ENCODE measurements around the gene FANCC.

The FANCC gene

GRCh38 chr9:95307538-95307937 is 10.0 kb downstream of the FANCC start:
- TF ChIP-seq REST (IDR thresholded peaks at IDR 0.05; ENCODE audit: low read depth) (no peak), TCF12 (IDR thresholded peaks at IDR 0.05; ENCODE audit: low read depth) (no peak), ZBTB7A (IDR thresholded peaks at IDR 0.05; ENCODE audit: low read depth) (no peak), RAD21 (IDR thresholded peaks at IDR 0.05; ENCODE audit: low read depth) (no peak), CREB1 (IDR thresholded peaks at IDR 0.05; ENCODE audit: low read depth) (no peak), TEAD4 (IDR thresholded peaks at IDR 0.05) (no peak), EGR1 (IDR thresholded peaks at IDR 0.05) (no peak), CEBPB (IDR thresholded peaks at IDR 0.05) (no peak), NFIC (IDR thresholded peaks at IDR 0.05) (no peak), TAF1 (IDR thresholded peaks at IDR 0.05; ENCODE audit: low read depth) (no peak), YY1 (IDR thresholded peaks at IDR 0.05; ENCODE audit: low read depth) (no peak), MAX (IDR thresholded peaks at IDR 0.05) (no peak), EP300 (IDR thresholded peaks at IDR 0.05; ENCODE audit: borderline replicate concordance) (no peak), FOXM1 (IDR thresholded peaks at IDR 0.05; ENCODE audit: borderline replicate concordance, low read depth) (no peak)
- TF ChIP-seq, protein P1, sequence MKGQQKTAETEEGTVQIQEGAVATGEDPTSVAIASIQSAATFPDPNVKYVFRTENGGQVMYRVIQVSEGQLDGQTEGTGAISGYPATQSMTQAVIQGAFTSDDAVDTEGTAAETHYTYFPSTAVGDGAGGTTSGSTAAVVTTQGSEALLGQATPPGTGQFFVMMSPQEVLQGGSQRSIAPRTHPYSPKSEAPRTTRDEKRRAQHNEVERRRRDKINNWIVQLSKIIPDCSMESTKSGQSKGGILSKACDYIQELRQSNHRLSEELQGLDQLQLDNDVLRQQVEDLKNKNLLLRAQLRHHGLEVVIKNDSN (IDR thresholded peaks at IDR 0.05): no peak

DNA sequence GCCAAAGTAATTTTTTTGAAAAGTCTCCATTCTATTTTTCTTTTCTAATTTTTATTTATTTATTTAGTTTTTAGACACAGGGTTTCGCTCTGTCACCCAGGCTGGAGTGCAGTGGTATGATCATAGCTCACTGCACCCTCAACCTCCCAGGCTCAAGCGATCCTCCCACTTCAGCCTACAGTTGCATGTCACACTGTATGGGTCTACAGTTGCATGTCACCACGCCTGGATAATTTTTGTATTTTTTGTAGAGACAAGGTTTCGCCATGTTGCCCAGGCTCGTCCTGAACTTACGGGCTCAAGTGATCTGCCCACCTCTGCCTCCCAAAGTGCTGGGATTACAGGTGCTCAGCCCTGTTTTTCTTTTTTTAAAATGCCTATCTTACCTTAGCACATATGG is 10.7 kb downstream of the FANCC start:
- TF ChIP-seq NFIC (IDR thresholded peaks at IDR 0.05) (no peak), EGR1 (IDR thresholded peaks at IDR 0.05) (no peak), TEAD4 (IDR thresholded peaks at IDR 0.05) (no peak), REST (IDR thresholded peaks at IDR 0.05; ENCODE audit: low read depth) (no peak), FOXM1 (IDR thresholded peaks at IDR 0.05; ENCODE audit: borderline replicate concordance, low read depth) (no peak), CREB1 (IDR thresholded peaks at IDR 0.05; ENCODE audit: low read depth) (no peak), EP300 (IDR thresholded peaks at IDR 0.05; ENCODE audit: borderline replicate concordance) (no peak), TCF12 (IDR thresholded peaks at IDR 0.05; ENCODE audit: low read depth) (no peak), RAD21 (IDR thresholded peaks at IDR 0.05; ENCODE audit: low read depth) (no peak)
- TF ChIP-seq, protein P1 (IDR thresholded peaks at IDR 0.05): no peak

GRCh38 chr9:95305770-95306492 is 11.6 kb downstream of the FANCC start:
- TF ChIP-seq RAD21 (IDR thresholded peaks at IDR 0.05; ENCODE audit: low read depth): no peak
- no peak for TF ChIP-seq YY1 (IDR thresholded peaks at IDR 0.05; ENCODE audit: low read depth)

DNA sequence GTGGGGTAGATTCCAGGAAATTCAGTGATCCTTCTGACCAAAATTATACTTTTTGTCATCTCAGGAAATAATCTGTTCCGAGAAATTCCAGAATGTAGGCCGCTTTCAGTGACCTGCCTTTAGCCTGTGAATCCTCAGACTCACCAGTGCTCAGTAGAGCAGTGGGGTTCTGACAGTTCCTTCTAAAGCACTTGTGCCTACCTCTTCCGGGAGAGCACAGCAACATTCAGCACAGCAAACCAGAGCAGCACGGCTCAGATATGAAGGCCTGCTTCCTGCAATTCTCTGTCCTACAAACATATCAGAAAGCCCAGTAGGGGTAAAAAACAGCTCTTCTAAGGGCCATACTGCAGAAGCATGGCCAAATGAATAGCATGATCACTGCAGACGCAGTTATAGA is 15.0 kb downstream of the FANCC start:
- TF ChIP-seq TEAD4 (IDR thresholded peaks at IDR 0.05): no peak

GRCh38 chr9:95297760-95298159 is 19.7 kb downstream of the FANCC start:
- TF ChIP-seq REST (IDR thresholded peaks at IDR 0.05; ENCODE audit: low read depth): no peak

DNA sequence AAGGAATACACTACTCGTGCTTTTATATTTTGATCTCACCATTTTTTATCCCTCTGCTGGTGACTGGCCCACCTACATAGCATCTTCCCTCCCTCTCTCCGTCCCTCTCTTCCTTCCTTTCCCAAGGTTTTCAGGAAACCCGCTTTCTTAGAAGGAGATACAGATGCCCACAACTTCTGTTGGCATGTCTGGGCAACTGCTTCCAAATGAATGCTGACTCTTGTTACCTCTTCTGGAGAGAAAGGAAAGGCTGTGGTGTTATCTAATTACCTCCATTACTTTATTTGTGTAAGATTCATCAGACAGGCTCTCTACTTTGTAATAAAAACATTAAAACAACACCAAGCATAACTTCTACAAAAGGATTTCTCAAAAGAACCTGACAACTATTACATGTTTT is 20.2 kb downstream of the FANCC start:
- no peak for TF ChIP-seq FOXM1 (IDR thresholded peaks at IDR 0.05; ENCODE audit: borderline replicate concordance, low read depth)

Data from Ishikawa (cell line).